ENCODE measurements around the gene ASXL1. TPM values are rescaled to one million over a fixed set of nuclear protein-coding genes. Genes with fewer than 3 reads are reported as not detected.

Gene ASXL1
- total and polyA plus RNA-seq, 2 experiments from 2014 or later: 10.4 to 29.0 TPM

GRCh38 chr20:32447136-32448027 lies 89.3 kb downstream of the ASXL1 start:
- no peak for ATAC-seq
- TF ChIP-seq, protein P1, sequence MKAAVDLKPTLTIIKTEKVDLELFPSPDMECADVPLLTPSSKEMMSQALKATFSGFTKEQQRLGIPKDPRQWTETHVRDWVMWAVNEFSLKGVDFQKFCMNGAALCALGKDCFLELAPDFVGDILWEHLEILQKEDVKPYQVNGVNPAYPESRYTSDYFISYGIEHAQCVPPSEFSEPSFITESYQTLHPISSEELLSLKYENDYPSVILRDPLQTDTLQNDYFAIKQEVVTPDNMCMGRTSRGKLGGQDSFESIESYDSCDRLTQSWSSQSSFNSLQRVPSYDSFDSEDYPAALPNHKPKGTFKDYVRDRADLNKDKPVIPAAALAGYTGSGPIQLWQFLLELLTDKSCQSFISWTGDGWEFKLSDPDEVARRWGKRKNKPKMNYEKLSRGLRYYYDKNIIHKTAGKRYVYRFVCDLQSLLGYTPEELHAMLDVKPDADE (IDR thresholded peaks at IDR 0.05): no peak
- TF ChIP-seq JUNB (IDR thresholded peaks at IDR 0.05; ENCODE audit: unreplicated experiment): no peak
- TF ChIP-seq, protein P2, sequence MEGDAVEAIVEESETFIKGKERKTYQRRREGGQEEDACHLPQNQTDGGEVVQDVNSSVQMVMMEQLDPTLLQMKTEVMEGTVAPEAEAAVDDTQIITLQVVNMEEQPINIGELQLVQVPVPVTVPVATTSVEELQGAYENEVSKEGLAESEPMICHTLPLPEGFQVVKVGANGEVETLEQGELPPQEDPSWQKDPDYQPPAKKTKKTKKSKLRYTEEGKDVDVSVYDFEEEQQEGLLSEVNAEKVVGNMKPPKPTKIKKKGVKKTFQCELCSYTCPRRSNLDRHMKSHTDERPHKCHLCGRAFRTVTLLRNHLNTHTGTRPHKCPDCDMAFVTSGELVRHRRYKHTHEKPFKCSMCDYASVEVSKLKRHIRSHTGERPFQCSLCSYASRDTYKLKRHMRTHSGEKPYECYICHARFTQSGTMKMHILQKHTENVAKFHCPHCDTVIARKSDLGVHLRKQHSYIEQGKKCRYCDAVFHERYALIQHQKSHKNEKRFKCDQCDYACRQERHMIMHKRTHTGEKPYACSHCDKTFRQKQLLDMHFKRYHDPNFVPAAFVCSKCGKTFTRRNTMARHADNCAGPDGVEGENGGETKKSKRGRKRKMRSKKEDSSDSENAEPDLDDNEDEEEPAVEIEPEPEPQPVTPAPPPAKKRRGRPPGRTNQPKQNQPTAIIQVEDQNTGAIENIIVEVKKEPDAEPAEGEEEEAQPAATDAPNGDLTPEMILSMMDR (conservative IDR thresholded peaks at IDR 0.05; ENCODE audit: low read depth in 2 of 2): no peak
- TF ChIP-seq NANOG (IDR thresholded peaks at IDR 0.05; ENCODE audit: borderline replicate concordance): no peak
- TF ChIP-seq, protein P3, sequence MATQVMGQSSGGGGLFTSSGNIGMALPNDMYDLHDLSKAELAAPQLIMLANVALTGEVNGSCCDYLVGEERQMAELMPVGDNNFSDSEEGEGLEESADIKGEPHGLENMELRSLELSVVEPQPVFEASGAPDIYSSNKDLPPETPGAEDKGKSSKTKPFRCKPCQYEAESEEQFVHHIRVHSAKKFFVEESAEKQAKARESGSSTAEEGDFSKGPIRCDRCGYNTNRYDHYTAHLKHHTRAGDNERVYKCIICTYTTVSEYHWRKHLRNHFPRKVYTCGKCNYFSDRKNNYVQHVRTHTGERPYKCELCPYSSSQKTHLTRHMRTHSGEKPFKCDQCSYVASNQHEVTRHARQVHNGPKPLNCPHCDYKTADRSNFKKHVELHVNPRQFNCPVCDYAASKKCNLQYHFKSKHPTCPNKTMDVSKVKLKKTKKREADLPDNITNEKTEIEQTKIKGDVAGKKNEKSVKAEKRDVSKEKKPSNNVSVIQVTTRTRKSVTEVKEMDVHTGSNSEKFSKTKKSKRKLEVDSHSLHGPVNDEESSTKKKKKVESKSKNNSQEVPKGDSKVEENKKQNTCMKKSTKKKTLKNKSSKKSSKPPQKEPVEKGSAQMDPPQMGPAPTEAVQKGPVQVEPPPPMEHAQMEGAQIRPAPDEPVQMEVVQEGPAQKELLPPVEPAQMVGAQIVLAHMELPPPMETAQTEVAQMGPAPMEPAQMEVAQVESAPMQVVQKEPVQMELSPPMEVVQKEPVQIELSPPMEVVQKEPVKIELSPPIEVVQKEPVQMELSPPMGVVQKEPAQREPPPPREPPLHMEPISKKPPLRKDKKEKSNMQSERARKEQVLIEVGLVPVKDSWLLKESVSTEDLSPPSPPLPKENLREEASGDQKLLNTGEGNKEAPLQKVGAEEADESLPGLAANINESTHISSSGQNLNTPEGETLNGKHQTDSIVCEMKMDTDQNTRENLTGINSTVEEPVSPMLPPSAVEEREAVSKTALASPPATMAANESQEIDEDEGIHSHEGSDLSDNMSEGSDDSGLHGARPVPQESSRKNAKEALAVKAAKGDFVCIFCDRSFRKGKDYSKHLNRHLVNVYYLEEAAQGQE (IDR thresholded peaks at IDR 0.05; ENCODE audit: unreplicated experiment): no peak
- TF ChIP-seq, protein P4, sequence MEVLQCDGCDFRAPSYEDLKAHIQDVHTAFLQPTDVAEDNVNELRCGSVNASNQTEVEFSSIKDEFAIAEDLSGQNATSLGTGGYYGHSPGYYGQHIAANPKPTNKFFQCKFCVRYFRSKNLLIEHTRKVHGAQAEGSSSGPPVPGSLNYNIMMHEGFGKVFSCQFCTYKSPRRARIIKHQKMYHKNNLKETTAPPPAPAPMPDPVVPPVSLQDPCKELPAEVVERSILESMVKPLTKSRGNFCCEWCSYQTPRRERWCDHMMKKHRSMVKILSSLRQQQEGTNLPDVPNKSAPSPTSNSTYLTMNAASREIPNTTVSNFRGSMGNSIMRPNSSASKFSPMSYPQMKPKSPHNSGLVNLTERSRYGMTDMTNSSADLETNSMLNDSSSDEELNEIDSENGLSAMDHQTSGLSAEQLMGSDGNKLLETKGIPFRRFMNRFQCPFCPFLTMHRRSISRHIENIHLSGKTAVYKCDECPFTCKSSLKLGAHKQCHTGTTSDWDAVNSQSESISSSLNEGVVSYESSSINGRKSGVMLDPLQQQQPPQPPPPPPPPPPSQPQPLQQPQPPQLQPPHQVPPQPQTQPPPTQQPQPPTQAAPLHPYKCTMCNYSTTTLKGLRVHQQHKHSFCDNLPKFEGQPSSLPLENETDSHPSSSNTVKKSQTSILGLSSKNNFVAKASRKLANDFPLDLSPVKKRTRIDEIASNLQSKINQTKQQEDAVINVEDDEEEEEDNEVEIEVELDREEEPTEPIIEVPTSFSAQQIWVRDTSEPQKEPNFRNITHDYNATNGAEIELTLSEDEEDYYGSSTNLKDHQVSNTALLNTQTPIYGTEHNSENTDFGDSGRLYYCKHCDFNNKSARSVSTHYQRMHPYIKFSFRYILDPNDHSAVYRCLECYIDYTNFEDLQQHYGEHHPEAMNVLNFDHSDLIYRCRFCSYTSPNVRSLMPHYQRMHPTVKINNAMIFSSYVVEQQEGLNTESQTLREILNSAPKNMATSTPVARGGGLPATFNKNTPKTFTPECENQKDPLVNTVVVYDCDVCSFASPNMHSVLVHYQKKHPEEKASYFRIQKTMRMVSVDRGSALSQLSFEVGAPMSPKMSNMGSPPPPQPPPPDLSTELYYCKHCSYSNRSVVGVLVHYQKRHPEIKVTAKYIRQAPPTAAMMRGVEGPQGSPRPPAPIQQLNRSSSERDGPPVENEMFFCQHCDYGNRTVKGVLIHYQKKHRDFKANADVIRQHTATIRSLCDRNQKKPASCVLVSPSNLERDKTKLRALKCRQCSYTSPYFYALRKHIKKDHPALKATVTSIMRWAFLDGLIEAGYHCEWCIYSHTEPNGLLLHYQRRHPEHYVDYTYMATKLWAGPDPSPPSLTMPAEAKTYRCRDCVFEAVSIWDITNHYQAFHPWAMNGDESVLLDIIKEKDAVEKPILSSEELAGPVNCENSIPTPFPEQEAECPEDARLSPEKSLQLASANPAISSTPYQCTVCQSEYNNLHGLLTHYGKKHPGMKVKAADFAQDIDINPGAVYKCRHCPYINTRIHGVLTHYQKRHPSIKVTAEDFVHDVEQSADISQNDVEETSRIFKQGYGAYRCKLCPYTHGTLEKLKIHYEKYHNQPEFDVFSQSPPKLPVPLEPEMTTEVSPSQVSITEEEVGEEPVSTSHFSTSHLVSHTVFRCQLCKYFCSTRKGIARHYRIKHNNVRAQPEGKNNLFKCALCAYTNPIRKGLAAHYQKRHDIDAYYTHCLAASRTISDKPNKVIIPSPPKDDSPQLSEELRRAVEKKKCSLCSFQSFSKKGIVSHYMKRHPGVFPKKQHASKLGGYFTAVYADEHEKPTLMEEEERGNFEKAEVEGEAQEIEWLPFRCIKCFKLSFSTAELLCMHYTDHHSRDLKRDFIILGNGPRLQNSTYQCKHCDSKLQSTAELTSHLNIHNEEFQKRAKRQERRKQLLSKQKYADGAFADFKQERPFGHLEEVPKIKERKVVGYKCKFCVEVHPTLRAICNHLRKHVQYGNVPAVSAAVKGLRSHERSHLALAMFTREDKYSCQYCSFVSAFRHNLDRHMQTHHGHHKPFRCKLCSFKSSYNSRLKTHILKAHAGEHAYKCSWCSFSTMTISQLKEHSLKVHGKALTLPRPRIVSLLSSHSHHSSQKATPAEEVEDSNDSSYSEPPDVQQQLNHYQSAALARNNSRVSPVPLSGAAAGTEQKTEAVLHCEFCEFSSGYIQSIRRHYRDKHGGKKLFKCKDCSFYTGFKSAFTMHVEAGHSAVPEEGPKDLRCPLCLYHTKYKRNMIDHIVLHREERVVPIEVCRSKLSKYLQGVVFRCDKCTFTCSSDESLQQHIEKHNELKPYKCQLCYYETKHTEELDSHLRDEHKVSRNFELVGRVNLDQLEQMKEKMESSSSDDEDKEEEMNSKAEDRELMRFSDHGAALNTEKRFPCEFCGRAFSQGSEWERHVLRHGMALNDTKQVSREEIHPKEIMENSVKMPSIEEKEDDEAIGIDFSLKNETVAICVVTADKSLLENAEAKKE (CRISPR knock-in tag; IDR thresholded peaks at IDR 0.05): no peak
- TF ChIP-seq STAT1 (IDR thresholded peaks at IDR 0.05; ENCODE audit: unreplicated experiment): no peak
- TF ChIP-seq ZNF114 (CRISPR knock-in tag; IDR thresholded peaks at IDR 0.05): no peak
- TF ChIP-seq POLR2AphosphoS5 (IDR thresholded peaks at IDR 0.05; ENCODE audit: low read depth): no peak
- no peak for TF ChIP-seq CREB1 (CRISPR knock-in tag; IDR thresholded peaks at IDR 0.05; ENCODE audit: low read depth)
- no peak for TF ChIP-seq EZH2phosphoT487 (IDR thresholded peaks at IDR 0.05; ENCODE audit: unreplicated experiment)
- TF ChIP-seq ZNF331 (CRISPR knock-in tag; IDR thresholded peaks at IDR 0.05; ENCODE audit: low read depth): no peak
- TF ChIP-seq EZH2 (IDR thresholded peaks at IDR 0.05; ENCODE audit: low read depth, unreplicated experiment): no peak
- H3K4me3 ChIP-seq: no peak overlapping the region
- no peaks in the 10 kb centered on the region for H3K9me2 ChIP-seq (ENCODE audit: insufficient read depth)
- no peak overlapping the region for H2AFZ ChIP-seq
- peaks cover 32% of the 10 kb centered on the region for H4K20me1 ChIP-seq (replicated peaks; ENCODE audit: insufficient read depth)
- H3K4me2 ChIP-seq: no peak overlapping the region
- H3K27ac Mint-ChIP-seq: no peak overlapping the region
- no peak overlapping the region for H3K4me3 Mint-ChIP-seq
- H3K79me2 ChIP-seq (replicated peaks; ENCODE audit: insufficient read depth): no peaks in the 10 kb centered on the region
- peaks cover 24% of the 10 kb centered on the region for H3K36me3 Mint-ChIP-seq (ENCODE audit: low read depth)
- peaks cover 9% of the 10 kb centered on the region; the same call in 1 of the 2 replicates for H3K36me3 ChIP-seq (ENCODE audit: insufficient read depth)
- H3K27me3 Mint-ChIP-seq (ENCODE audit: insufficient read depth, low read depth, poor library complexity): peaks cover 3% of the 10 kb centered on the region
- no peaks in the 10 kb centered on the region for H3K9me3 Mint-ChIP-seq
- H3K27me3 ChIP-seq (ENCODE audit: insufficient read depth): no peaks in the 10 kb centered on the region
- peaks cover 18% of the 10 kb centered on the region for H3K4me1 Mint-ChIP-seq
- H3K4me1 ChIP-seq (ENCODE audit: insufficient read depth): peaks cover 18% of the 10 kb centered on the region
- DNase-seq (ENCODE audit: low spot score): no peak
- no peak overlapping the region for H3K27ac ChIP-seq (ENCODE audit: low read depth)
- peaks cover 5% of the 10 kb centered on the region for H3F3A ChIP-seq (replicated peaks; ENCODE audit: low read depth)

All from GM23338 (cell line).